Fibroblast of mammary gland (primary cell): ENCODE data around the gene TELO2.

ENCODE experiments used
- DNase-seq: peaks from one replicate; pipeline ENCODE4 v3.0.0-alpha.2; 2010; ENCODE audit warnings: low read depth
- H3K4me3 ChIP-seq: 2 replicates; pipeline ENCODE4 v1.5.1; 2011; ENCODE audit warnings: low read depth, mild to moderate bottlenecking, low read length, moderate library complexity; ENCODE audit not compliant: control insufficient read depth
- TF ChIP-seq, protein P1 (sequence below): conservative IDR thresholded peaks from 2 replicates; pipeline ENCODE4 v1.5.1; 2011; ENCODE audit warnings: low read depth, low read length, inconsistent platforms; ENCODE audit not compliant: control insufficient read depth, insufficient read depth

TELO2 gene

DNA sequence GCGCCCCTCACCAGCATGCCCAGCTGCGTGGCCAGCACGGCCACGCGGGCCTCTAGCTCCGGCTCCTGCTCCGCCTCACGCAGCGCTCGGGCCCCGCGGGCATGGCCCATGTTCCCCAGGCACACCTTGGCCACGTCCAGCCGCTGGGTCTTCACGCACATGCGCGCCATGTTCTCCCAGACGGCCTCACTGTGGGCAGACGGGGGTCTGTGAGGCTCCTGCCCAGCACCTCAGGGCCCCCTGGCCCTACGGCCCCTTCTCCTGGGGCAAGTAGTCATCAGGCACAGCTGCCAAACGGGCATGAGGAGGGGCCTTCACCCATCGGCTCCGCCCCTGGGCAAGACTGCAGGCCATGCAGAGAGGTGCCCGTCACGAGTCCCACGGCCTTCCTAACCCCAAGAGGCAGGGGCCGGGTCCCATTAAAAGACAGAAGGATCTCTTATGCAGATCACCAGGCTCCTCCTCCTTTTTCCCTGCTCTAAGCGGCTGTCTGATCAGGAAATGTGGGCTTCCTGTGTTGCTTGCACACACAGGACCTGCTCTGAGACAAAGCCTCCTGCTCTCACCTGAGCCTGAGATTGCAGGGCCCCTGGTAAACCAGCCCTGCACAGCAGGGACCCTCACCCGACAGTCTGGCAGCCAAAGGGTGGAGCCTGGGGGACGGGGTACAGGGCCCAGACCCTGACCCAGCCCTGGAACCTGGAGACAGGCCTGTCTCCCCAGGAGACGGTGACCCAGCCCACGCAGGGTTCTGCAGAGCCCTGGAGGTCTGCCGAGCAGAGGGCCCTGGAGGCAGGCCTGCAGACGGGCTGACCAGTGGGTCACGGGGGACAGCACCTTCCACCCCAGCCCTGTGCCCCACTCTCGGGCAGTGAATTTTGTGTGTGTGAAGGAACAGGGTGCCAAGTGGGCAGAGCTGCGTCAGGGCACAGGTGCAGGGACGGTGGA, 33.7 kb downstream of the TELO2 start:
- TF ChIP-seq, protein P1, sequence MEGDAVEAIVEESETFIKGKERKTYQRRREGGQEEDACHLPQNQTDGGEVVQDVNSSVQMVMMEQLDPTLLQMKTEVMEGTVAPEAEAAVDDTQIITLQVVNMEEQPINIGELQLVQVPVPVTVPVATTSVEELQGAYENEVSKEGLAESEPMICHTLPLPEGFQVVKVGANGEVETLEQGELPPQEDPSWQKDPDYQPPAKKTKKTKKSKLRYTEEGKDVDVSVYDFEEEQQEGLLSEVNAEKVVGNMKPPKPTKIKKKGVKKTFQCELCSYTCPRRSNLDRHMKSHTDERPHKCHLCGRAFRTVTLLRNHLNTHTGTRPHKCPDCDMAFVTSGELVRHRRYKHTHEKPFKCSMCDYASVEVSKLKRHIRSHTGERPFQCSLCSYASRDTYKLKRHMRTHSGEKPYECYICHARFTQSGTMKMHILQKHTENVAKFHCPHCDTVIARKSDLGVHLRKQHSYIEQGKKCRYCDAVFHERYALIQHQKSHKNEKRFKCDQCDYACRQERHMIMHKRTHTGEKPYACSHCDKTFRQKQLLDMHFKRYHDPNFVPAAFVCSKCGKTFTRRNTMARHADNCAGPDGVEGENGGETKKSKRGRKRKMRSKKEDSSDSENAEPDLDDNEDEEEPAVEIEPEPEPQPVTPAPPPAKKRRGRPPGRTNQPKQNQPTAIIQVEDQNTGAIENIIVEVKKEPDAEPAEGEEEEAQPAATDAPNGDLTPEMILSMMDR: no peak
- no peak for DNase-seq
- H3K4me3 ChIP-seq: no peak overlapping the region

DNA sequence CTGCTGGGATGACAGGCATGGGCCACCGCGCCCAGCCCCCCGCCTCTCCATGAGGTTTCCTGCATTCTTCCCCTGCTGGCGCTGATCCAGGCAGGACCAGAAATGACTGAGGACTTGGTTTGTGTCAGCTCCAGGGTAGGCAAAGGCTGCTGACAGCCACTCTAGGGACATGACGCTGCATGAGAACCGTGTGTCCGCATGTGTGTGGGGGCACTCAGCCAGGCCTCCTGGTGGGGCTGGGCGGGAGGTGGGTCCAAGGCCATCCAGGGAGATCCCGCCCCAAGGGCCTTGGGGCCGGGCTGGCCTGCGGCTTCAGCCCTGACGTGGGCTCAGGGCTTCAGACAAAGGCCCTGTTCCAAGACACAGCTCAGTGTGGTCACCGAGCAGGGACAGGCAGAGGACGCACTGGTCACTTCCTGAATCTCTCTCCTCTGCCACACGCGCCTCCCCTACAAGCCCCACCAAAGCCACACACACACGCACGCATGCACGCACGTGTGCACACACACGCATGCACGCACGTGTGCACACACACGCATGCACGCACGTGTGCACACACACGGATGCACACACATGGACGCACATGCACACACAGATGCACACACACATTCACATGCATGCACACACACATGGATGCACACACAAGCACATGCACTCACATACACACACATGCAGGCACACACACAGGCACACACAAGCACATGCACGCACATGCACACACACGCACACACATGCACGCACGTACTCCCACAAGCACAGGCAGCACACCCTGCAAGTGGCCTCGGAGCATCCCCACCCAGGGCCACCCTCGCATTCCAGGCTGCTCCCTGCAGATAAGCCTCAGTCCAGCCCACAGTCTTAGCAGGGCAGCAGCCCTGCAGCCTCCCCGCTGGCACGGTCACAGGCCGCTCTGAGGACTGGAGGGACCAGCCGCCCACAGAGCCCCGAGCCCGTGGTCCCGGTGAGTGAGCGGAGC, 35.0 kb downstream of the TELO2 start:
- TF ChIP-seq, protein P1: no peak
- DNase-seq: peak; percentile 64
- H3K4me3 ChIP-seq: no peak overlapping the region

DNA sequence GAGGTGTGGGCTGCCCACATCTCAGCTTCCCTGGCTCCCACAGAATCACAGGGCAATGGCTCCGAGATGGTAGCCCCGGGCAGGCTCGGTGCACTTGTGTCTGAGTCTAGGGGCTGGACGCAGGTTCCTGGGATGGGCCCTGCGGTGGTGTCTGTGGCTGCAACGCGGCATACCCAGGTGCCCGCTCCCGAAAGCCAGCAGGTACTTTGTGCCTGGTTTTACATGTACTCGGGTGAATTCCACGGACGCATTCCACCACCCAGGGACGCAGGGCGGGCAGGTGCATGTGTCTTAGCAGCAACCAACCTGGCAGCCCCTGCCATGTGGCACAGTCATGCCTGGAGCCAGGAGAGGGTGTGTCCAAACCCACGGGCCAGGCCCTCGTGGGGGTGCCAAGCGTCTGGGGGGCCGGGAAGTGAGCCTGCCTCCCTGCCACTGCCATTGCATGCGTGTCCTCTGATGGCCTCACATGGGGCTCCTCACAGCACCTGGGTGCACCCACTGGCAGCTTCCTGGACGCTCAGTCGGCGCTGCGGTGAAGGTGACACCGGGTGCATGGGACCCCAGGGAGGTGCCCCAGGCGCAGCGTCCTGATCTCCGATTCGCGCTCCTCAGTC, 35.9 kb downstream of the TELO2 start:
- no peak overlapping the region for H3K4me3 ChIP-seq
- TF ChIP-seq, protein P1: no peak
- DNase-seq: no peak

DNA sequence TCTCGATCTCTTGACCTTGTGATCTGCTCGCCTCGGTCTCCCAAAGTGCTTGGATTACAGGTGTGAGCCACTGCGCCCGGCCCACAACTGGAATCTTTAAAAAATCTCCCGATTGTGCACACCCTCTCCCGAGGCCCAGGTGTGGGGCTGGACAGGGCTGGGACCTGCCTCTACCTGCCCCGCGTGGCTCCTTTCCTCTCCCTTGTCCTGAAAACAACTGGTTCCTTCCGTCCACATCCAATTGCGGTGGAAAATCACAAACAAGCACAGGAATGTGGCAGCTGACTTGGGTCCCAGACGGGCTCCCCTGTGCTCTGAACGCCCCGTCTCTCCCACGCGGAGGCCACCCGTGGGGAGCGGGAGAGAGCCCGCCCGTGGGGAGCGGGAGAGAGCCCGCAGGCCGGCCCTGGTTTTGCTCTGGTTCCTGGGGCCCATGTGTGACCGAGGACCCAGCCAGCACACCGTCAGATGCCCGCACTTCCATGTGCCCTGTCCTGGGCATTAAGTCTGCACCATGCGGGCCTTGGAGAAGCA, 37.3 kb downstream of the TELO2 start:
- no peak overlapping the region for H3K4me3 ChIP-seq
- DNase-seq: no peak
- TF ChIP-seq, protein P1: no peak

DNA sequence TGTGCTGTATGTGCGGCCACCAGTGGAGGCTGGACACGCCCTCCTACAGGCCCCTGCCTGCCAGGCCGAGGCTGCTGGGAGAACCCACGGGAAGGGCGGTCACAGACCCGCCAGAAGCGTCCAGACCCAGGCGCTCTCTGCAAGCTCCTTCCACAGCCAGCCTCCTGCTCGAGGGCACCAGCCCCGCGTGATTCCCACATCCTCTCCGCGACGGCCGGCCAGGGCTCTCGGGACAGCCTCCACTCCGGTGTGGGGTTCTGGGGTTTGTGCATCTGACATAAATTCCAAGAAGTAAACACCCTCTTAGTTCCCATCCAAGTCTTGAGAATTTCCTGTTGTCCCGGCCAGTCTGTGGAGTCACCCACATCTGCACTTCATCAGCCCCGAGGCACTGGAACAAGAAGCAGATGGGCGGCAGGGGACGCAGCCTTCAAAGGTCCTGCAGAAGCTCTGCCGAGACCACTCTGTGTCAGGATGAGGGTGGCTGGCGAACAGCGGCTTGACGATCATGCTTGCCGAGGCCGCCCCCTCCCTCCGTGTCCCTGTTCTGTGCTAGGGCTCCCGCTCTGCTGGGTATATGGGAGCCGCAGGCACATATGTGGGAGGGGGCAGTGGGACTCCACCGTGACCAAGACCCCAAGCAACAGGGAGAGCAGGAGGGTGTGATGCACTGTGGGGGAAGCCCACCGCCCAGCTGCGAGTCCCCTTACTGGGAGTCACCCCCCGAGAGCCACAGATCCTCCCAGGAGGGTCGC, 37.9 kb downstream of the TELO2 start:
- DNase-seq: peak; percentile 90
- TF ChIP-seq, protein P1: no peak
- H3K4me3 ChIP-seq: no peak overlapping the region
